Activated CD4-positive, CD25-positive, alpha-beta regulatory T cell treated with anti-CD3 and anti-CD28 coated beads, Interleukin-2, amount 50 U/mL, for 72 hours (primary cell): ENCODE results near the gene C2CD3.
"Not testable (repeated sequence)": the region's sequence is repeated elsewhere in the genome, so short reads cannot be mapped to it uniquely, and the experiment has no call there.

Experiments used
- DNase-seq: peaks from one replicate; pipeline ENCODE4 v3.0.0; 2021

Gene C2CD3

DNA sequence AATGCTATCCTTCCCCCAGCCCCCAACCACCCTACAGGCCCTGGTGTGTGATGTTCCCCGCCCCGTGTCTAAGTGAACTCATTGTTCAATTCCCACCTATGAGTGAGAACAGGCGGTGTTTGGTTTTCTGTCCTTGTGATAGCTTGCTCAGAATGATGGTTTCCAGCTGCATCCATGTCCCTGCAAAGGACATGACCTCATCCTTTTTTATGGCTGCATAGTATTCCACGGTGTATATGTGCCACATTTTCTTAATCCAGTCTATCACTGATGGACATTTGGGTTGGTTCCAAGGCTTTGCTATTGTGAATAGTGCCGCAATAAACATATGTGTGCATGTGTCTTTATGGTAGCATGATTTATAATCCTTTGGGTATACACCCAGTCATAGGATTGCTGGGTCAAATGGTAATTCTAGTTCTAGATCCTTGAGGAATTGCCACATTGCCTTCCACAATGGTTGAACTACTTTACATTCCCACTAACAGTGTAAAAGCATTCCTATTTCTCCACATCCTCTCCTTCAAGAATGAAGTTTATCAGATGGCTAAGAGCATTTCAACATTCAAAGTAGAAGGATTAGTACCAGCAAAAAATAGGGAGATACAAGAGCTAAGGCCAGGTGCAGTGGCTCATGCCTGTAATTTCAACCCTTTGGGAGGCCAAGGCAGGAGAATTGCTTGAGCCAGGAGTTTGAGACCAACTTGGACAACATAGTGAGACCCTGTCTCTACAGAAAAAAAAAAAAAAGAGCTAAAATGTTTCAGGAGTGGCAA, 50.4 kb downstream of the C2CD3 start:
- not testable (repeated sequence) for DNase-seq

DNA sequence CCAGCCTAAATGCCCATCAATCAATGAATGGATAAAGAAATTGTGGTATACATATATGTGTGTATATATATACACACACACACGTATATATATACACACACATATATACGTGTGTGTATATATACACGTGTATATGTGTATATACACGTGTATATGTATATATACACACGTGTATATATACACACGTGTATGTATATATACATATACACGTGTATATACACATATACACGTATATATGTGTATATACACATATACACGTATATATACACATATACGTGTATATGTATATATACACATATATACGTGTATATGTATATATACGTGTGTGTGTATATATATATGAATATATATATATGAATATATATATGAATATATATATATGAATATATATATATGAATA, 54.1 kb downstream of the C2CD3 start:
- no peak for DNase-seq

DNA sequence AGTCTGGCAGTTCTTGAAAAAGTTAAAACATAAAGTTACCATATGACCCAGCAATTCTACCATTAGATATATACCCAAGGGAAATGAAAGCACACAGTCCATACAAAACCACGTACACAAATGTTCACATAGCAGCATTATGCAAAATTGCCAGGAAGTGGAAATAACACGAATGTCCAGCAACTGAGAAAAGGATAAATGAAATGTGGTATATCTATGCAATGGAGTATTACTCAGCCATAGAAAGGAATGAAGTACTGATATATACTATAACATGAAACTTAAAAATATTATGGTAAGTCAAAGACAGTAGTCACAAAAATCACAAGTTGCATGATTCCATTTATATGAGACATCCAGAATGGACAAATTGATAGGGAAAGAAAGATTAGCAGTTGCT, 57.9 kb downstream of the C2CD3 start:
- no peak for DNase-seq

DNA sequence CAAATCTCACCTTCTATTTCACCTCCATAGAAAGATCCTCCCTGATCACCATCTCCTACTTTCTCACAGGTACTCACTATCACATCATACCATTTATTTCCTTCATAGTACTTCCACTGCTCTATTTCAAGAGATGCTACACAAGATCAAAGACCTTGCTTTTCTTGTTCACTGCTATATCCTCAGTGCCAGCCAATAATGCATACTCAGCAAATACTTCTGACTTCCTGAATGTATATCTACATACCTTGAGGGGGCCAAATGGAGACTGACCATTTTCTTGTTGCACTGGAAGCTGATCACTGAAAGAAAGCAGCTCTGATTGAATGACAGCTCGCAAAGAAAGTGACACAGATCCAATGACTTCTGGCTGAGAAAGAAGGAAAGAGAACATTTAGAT, 64.7 kb downstream of the C2CD3 start:
- DNase-seq, result no peak

DNA sequence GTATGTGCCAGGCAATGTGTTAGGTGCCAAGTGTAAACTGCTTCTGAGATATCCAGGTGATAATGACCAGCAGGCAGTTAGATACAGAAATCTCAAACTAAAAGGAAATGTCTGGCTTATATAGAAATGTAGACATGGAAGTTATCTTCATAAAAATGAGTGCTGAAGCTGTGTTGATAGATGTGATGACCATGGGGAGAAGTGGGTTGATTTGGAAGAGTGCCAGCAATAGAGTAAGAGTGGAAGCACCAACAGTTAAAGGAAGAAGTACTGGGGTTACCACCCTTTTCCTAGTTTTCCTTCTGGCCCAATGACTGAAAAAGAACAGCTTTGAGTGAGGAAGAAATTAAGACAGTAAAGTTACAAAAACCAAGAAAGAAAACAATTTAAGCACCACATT, 68.5 kb downstream of the C2CD3 start:
- DNase-seq, result no peak

DNA sequence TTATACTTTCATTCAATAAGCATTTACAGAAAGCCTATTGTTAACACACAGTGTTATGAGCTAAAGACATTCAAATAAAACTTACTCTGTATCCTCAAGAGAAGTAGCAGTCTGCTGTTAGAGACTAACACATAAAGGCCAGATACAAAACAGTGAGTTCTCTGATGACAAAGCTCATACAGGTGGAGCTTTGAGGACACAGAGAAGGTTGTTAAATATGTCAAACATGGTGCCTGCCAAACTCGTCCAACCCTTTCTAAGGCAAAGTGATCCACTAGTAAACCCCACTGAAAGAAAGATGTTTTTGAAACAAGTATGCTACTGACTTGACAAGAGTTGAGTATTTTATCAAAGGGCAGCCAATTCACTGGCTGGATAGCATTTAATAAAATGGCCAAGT, 70.1 kb downstream of the C2CD3 start:
- no peak for DNase-seq

DNA sequence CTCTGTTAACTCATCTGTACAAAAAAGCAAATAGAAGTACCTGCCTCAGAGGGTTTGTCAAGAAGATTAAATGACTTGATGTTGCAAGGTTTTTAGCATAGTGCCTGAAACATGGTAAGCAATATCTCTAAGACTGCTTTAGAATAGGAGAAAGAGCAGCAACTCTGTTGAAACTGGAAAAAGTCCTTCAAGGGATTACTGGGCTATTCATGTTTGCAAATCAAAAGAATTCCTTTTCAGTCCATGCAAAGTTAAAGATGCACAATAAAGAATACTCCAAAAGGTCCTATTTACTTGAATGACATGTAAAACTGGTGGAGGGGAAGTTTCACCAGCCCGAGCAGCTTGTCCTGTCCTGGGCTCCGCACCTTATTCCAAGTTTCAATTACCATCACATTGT, 70.6 kb downstream of the C2CD3 start:
- no peak for DNase-seq

DNA sequence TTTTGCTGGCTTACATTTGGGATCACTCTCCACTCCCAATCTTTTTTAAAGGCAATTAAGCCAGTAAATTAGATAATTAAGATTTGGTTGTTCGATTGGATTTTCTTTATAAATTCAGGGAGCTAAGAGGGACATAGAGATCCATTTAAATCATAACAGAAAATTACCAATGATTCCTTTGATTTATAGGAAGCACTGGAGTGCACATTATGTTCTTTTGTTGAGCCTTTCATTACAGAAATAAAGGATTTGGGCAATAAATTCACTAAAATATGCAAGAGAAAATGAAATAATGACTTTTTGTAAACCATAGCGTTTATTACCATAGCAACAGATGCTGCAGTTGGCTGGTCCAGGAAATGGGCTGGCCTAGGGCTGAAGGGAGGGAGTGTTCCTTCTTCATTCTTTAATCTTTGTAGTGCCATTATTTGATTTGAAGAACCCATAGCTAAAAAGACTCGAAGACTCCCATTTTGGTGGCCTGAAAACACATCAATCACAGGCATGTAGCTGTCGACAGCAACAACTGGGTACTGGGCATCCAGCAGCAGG, 73.0 kb downstream of the C2CD3 start:
- DNase-seq, result no peak

DNA sequence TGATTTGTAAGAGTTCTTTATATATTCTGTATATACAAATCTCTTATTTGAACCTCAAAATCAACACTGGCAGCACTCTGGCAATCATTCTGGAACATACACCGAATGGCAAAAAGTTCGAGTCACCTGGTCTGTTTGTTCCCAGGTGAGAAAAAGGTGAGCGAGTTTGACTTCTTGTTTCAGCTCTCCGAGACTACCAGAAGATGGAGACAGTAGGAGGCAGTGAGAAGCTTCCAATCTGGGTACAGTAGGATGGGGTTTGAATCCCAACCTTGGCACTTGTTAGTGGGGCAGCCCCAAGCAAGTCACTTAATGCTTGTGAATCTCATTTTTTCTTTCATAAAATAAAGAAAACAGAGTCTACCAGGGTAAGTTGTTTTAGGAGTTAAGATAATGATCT, 76.4 kb downstream of the C2CD3 start:
- DNase-seq, result no peak

DNA sequence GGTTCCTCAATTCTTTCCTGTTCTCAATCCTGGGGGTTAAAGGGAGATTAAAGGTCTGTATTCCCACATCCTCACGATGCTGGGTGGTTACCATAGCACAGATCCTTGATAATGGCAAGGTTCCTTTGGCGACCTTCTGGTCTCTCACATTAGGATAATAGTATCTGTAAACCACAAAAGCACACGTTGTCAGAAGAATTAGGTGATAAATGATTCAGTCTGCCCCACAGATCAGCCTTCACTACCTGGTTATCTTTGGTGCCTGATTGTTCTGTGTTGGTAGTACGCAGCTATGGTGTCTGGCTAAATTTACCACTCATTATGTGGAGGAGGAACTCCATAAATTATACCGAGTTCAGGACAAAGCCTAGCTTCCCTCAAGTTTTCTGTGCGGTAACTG, 78.4 kb downstream of the C2CD3 start:
- DNase-seq, result no peak

DNA sequence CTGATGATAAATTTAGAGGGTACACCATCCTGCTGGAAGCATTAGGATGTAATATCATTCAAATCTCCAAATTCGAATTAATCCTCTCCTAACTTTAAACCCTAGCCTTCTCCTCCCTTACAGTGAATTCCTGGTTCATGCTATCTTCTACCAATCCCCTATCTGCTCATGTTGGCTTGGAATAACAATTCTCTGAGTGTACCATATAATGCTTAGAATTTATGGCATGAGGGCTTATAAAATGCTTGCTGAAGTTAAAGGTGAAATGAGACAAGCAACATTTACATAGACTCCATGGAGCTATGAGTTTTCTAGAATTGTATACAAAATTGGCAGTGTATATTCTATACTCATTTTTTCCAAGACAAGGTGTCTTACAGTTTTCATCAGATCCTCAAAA, 79.3 kb downstream of the C2CD3 start:
- no peak for DNase-seq

DNA sequence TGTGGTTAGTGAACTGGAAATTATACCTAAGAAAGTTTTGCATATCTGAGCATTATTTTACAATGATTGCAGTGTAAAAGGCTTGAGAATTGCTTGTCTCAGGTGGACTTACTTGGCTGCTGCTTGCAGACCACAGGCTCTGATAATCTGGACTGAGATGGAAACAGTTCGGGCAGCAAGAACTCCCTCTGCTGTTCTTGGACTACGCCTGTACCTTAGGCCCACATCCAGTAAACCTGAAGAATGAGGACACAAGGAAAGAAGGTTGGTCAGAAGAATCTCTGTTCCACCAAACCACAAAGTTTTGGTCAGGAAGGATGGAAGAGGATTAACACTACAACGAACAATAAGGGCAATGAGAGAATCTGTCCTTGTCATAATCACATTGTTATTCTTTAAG, 80.1 kb downstream of the C2CD3 start:
- no peak for DNase-seq

DNA sequence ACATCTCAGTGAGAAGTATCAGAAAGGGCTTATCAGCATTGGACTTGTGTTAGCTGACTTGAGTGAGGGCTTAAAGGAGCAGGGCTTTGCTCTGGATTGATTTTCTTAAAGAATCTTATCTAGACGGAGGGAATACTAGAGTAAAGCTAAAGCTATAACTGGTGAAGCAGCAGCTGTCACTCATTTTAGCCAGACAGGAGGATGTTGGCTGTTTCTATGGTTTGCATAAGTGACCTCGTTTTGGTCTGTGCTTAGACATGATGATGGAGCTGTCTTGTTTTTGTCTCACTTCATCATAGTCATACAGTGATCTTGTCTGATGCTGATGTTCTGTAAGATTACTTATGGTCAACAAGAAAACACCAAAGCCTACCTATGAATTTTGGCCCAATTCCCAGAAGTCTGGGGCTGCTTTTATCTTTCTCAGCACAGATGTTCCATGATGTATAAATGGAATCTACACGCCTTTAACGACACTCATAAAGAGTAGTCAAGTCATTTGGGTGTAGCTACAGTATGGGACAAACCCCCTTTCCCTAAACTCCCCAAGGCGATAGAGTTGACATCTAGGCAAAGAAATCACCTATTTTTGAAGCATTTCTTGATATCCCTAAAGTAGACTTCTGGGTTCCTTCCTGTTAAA, 84.4 kb downstream of the C2CD3 start:
- no peak for DNase-seq

DNA sequence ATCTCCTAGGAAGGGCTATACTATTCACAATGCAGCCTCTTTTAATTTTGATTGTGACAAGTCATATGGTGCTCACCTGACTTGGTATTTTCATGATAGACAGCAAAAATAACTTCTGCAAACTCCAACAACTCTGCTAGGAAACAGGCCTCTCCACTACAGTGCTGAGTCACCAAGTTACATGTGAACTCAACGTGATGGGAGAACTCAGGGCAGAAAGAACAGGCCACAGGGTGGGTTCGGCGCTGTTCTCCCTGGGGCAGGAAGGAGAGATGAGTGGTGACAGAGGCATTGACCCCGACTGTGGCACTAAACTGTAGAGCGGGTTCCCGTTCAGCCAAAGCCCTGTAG, 85.3 kb downstream of the C2CD3 start:
- DNase-seq, result no peak

DNA sequence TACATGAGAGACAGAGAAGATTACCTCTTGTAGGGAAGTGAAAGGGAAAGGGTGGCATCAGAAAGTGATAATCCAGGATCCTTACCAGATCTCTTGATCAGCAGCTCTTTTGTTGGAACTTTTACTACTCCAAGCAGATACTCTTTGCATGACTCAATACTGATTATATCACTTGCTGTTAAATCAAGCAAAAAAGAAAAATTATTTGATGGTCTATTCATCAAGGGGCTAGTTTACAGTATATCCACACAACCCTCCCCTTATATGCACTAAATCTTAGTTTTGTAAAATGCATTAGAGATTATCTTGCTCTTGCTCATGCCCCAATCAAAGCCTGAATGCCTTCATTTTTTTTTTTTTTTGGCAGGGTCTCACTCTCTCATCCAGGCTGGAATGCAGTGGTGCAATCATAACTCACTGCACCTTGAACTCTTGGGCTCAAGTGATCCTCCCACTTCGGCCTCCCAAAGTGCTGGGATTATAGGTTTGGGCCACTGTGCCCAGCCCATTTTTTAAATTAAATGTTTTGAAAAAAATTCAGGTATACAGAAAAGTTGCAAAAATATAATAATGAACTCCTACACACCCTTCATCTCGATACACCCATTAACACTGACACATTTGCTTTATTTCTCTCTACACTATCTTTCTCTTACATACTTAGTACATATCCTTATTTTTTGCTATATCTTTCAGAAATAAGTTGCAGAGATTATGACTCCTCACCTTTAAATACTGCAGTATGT, 85.8 kb downstream of the C2CD3 start:
- no peak for DNase-seq

DNA sequence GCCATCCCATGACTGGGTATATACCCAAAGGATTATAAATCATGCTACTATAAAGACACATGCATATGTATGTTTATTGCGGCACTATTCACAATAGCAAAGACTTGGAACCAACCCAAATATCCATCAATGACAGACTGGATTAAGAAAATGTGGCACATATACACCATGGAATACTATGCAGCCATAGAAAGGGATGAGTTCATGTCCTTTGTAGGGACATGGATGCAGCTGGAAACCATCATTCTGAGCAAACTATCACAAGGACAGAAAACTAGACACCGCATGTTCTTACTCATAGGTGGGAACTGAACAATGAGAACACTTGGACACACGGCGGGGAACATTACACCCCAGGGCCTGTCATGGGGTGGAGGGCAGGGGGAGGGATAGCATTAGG, 86.9 kb downstream of the C2CD3 start:
- DNase-seq, result not testable (repeated sequence)

DNA sequence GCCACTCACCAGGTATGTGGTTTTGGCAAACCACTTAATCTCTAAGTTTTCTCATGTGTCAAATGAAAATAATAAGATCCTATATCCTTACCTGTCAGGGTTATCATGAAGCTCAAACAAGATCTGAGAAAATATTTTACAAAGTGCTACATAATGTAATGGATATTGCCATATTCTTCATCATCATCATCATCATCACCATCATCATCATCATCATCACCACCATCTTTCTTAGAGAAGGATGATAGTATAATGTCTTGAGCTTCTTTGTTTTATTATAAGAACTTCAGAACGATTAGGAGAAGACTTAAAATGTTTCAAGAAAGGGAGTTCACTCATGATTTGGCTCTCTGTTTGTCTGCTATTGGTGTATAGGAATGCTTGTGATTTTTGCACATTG, 89.4 kb downstream of the C2CD3 start:
- DNase-seq, result no peak

DNA sequence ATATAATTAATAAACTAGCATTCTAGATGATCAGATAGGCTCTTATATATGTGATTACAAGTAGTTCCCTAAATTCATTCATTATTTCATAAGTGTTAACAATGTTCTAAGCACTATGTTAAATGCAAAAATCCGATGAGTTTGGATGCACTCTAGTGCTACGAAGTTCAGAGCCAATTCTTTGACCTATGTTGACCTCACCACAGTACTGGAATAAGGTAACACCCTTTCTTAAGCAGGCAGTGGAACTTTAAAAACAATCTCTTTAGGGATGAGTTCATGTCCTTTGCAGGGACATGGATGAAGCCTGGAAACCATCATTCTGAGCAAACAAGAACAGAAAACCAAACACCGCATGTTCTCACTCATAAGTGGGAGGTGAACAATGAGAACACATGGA, 93.6 kb downstream of the C2CD3 start:
- no peak for DNase-seq

DNA sequence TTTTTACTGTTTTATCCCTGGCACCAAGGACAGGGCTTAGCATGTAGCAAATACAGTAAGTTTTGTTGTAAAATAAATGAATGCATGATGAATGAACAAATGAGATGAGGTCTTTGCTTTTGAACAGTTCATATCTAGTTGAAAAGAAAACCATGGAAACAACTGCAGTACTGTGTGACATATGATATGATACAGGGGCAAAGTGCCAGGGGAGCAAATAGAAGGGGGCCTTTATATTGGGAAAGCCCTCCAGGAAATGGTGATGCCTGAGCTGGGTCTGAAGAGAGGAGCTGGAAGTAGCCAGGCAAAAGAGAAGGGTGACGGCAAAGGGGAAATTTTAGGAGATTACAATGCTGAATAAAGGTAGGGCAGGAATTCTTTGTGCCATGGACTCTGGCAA, 98.1 kb downstream of the C2CD3 start:
- no peak for DNase-seq

DNA sequence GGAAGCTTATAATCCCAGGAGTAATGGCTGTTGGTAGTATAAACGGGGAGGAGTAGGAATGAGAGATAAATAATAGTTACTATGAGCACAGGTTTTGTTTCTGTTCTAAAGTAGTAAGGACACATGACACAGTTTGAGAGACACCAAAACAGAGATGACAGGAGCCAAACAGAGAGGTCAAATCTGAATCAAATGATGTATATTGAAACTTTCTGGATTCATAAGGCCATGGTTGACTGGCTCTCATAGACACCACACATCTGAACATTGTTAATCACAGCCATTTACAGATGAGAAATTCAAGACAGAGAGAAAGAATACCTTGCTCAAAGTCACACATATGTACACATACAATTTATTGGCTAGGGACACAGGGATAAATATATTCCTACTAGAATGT, 98.5 kb downstream of the C2CD3 start:
- DNase-seq, result no peak

DNA sequence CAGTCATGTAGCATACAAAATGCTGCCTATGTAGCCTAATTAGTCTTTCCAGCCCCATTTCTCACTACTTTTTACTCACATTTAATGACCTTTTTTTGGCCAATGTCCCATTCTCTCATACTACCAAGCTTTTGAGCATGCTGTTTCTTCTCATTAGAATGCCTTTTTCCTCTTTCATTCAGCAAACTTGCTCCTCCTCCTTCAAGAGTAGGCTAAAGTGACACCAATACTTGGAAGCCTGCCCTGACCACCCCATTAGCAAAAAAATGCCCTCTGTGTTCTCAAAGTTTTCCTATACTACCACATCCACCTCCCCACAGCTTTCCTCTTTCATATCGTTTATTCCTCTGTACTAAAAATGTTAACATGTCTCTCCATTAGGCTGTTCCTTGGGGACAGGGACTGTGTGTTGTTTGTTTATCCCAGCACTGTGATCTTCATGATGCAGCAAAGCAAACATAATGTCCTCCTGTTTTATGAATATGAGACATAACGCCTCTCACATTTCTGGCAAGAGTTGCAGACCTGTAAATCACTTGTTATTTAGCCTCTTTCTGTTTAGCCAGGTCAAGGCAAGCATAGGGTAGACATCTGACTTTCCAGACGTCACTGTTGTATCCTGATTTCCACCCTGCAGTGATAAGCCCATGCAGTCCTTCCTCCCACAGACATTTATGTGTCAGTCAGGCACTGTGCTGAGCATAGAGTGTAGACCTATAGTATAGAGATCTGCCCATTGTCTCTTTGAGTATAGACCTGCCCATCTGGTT, 99.9 kb downstream of the C2CD3 start:
- no peak for DNase-seq

DNA sequence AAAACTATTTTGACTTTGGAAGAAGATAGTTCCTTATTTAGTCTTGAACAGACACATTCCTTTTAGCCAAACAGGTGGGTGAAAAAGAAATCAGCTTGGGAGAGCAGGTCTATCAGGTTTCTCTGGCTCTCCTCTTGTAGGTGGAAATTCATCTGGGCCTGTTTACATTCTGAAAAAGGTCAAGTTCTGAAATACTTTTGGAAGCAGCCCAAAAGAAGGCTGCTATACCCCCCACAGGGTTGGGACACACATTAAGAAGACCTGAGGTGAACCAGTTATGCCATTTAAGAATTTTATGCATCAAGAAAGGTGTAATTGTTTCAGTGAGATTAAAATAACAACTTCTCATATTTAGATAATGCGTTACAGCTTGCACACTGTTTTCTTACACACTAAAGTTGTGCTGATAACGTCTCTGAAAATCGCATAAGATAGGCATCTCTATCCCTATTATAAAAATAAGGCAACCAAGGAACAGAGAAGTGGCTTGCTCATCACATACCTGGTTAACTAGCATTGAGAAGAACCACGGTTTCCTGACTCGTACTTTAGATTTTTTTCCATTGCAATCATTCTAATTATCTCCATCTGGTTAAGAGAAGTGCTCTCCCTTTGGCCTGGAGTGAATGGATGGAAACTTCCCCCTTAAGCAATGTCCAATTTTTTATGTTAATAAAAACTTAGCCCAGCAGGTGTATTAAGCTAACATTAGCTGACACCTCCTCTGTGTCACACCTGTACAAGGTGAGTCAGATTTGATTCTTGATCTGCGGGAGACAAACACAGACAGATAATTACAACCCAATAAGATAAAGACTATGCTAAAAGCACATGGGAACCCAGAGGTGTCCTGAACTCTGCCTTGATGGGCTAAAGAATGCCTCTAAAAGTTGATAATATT, 101.4 kb downstream of the C2CD3 start:
- DNase-seq, result no peak
